Measurements from ENCODE around the gene TNFAIP8L2.

DNA sequence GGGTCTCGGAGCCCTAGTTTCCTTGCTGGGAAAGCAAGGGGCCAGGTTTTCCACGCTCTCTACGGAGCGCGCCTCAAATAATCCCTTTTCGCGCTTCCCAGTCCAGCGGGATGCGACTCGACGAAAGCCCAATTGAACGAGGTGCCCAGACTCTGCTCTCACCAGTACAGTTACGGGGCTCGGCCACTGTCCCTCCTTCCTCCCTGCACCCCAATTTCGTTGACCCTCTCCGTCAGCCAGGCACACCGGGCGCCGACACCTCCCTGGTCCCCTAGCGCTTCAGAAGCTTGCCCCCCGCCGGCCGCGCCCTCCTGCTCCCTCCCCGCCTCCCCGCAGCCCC, 10.4 kb upstream of the TNFAIP8L2 start:
- TF ChIP-seq, protein P1, sequence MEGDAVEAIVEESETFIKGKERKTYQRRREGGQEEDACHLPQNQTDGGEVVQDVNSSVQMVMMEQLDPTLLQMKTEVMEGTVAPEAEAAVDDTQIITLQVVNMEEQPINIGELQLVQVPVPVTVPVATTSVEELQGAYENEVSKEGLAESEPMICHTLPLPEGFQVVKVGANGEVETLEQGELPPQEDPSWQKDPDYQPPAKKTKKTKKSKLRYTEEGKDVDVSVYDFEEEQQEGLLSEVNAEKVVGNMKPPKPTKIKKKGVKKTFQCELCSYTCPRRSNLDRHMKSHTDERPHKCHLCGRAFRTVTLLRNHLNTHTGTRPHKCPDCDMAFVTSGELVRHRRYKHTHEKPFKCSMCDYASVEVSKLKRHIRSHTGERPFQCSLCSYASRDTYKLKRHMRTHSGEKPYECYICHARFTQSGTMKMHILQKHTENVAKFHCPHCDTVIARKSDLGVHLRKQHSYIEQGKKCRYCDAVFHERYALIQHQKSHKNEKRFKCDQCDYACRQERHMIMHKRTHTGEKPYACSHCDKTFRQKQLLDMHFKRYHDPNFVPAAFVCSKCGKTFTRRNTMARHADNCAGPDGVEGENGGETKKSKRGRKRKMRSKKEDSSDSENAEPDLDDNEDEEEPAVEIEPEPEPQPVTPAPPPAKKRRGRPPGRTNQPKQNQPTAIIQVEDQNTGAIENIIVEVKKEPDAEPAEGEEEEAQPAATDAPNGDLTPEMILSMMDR (IDR thresholded peaks at IDR 0.05), result no peak
- TF ChIP-seq POLR2A (IDR thresholded peaks at IDR 0.05), result no peak

Data from uterus (tissue), 2 donors.